ENCODE measurements around the gene BIN2.

Gene BIN2

GRCh38 chr12:51362307-51362706, 38.3 kb upstream of the BIN2 start:
- H3K9ac ChIP-seq (ENCODE audit: low read length): no peak overlapping the region
- H3K36me3 ChIP-seq (ENCODE audit: control insufficient read depth, insufficient read depth, low read length): peaks cover 60% of the 10 kb centered on the region
- H3K4me3 ChIP-seq (ENCODE audit: low read depth, low read length): no peak overlapping the region
- no peak overlapping the region for H3K27ac ChIP-seq (ENCODE audit: low read depth, low read length)
- no peaks in the 10 kb centered on the region for H3K4me1 ChIP-seq (ENCODE audit: control insufficient read depth, insufficient read depth, low read length)
- no peaks in the 10 kb centered on the region for H3K27me3 ChIP-seq (ENCODE audit: control insufficient read depth, insufficient read depth, low read length)
- no peaks in the 10 kb centered on the region for H3K9me3 ChIP-seq (ENCODE audit: control insufficient read depth, insufficient read depth, low read depth, low read length)

- Histone ChIP-seq H3K4me1 (ENCODE audit: control insufficient read depth, insufficient read depth, low read length) (no peaks in the 10 kb centered on the region), H3K4me3 (ENCODE audit: low read depth, low read length) (no peak overlapping the region), H3K27me3 (ENCODE audit: control insufficient read depth, insufficient read depth, low read length) (no peaks in the 10 kb centered on the region), H3K9ac (ENCODE audit: low read length) (no peak overlapping the region), H3K36me3 (ENCODE audit: control insufficient read depth, insufficient read depth, low read length) (peaks cover 68% of the 10 kb centered on the region), H3K9me3 (ENCODE audit: control insufficient read depth, insufficient read depth, low read depth, low read length) (no peaks in the 10 kb centered on the region), H3K27ac (ENCODE audit: low read depth, low read length) (no peak overlapping the region)
These were observed 37.4 kb upstream of the BIN2 start for GRCh38 chr12:51361161-51362016.

- H3K27me3 ChIP-seq (ENCODE audit: control insufficient read depth, insufficient read depth, low read length): no peaks in the 10 kb centered on the region
- H3K4me3 ChIP-seq (ENCODE audit: low read depth, low read length): no peak overlapping the region
- no peak overlapping the region for H3K27ac ChIP-seq (ENCODE audit: low read depth, low read length)
- H3K9me3 ChIP-seq (ENCODE audit: control insufficient read depth, insufficient read depth, low read depth, low read length): no peaks in the 10 kb centered on the region
- H3K9ac ChIP-seq (ENCODE audit: low read length): no peak overlapping the region
- no peaks in the 10 kb centered on the region for H3K4me1 ChIP-seq (ENCODE audit: control insufficient read depth, insufficient read depth, low read length)
- peaks cover 66% of the 10 kb centered on the region for H3K36me3 ChIP-seq (ENCODE audit: control insufficient read depth, insufficient read depth, low read length)
These were observed 36.3 kb upstream of the BIN2 start for GRCh38 chr12:51360315-51360714.

- Histone ChIP-seq H3K4me3 (ENCODE audit: low read depth, low read length) (no peak overlapping the region), H3K27ac (ENCODE audit: low read depth, low read length) (no peak overlapping the region), H3K36me3 (ENCODE audit: control insufficient read depth, insufficient read depth, low read length) (peaks cover 69% of the 10 kb centered on the region), H3K4me1 (ENCODE audit: control insufficient read depth, insufficient read depth, low read length) (no peaks in the 10 kb centered on the region), H3K9ac (ENCODE audit: low read length) (no peak overlapping the region), H3K27me3 (ENCODE audit: control insufficient read depth, insufficient read depth, low read length) (no peaks in the 10 kb centered on the region), H3K9me3 (ENCODE audit: control insufficient read depth, insufficient read depth, low read depth, low read length) (no peaks in the 10 kb centered on the region)
These were observed 35.9 kb upstream of the BIN2 start for GRCh38 chr12:51359851-51360250.

GRCh38 chr12:51358496-51358895, 34.5 kb upstream of the BIN2 start:
- Histone ChIP-seq H3K9me3 (ENCODE audit: control insufficient read depth, insufficient read depth, low read depth, low read length) (no peaks in the 10 kb centered on the region), H3K4me1 (ENCODE audit: control insufficient read depth, insufficient read depth, low read length) (no peaks in the 10 kb centered on the region), H3K4me3 (ENCODE audit: low read depth, low read length) (no peak overlapping the region), H3K9ac (ENCODE audit: low read length) (no peak overlapping the region), H3K36me3 (ENCODE audit: control insufficient read depth, insufficient read depth, low read length) (peaks cover 69% of the 10 kb centered on the region), H3K27ac (ENCODE audit: low read depth, low read length) (no peak overlapping the region), H3K27me3 (ENCODE audit: control insufficient read depth, insufficient read depth, low read length) (no peaks in the 10 kb centered on the region)

GRCh38 chr12:51357374-51358047, 33.5 kb upstream of the BIN2 start:
- Histone ChIP-seq H3K27me3 (ENCODE audit: control insufficient read depth, insufficient read depth, low read length) (no peaks in the 10 kb centered on the region), H3K36me3 (ENCODE audit: control insufficient read depth, insufficient read depth, low read length) (peaks cover 63% of the 10 kb centered on the region), H3K9ac (ENCODE audit: low read length) (no peak overlapping the region), H3K27ac (ENCODE audit: low read depth, low read length) (no peak overlapping the region), H3K9me3 (ENCODE audit: control insufficient read depth, insufficient read depth, low read depth, low read length) (no peaks in the 10 kb centered on the region), H3K4me1 (ENCODE audit: control insufficient read depth, insufficient read depth, low read length) (no peaks in the 10 kb centered on the region), H3K4me3 (ENCODE audit: low read depth, low read length) (no peak overlapping the region)

GRCh38 chr12:51351913-51352532, 28.0 kb upstream of the BIN2 start:
- Histone ChIP-seq H3K9ac (ENCODE audit: low read length) (no peak overlapping the region), H3K27ac (ENCODE audit: low read depth, low read length) (no peak overlapping the region), H3K4me3 (ENCODE audit: low read depth, low read length) (no peak overlapping the region), H3K36me3 (ENCODE audit: control insufficient read depth, insufficient read depth, low read length) (peaks cover 25% of the 10 kb centered on the region), H3K9me3 (ENCODE audit: control insufficient read depth, insufficient read depth, low read depth, low read length) (no peaks in the 10 kb centered on the region), H3K4me1 (ENCODE audit: control insufficient read depth, insufficient read depth, low read length) (peaks cover 10% of the 10 kb centered on the region), H3K27me3 (ENCODE audit: control insufficient read depth, insufficient read depth, low read length) (no peaks in the 10 kb centered on the region)

- Histone ChIP-seq H3K27me3 (ENCODE audit: control insufficient read depth, insufficient read depth, low read length) (no peaks in the 10 kb centered on the region), H3K27ac (ENCODE audit: low read depth, low read length) (no peak overlapping the region), H3K36me3 (ENCODE audit: control insufficient read depth, insufficient read depth, low read length) (peaks cover 3% of the 10 kb centered on the region; the same call in 1 of the 2 replicates), H3K9me3 (ENCODE audit: control insufficient read depth, insufficient read depth, low read depth, low read length) (no peaks in the 10 kb centered on the region), H3K4me3 (ENCODE audit: low read depth, low read length) (no peak overlapping the region), H3K4me1 (ENCODE audit: control insufficient read depth, insufficient read depth, low read length) (peaks cover 15% of the 10 kb centered on the region), H3K9ac (ENCODE audit: low read length) (no peak overlapping the region)
These were observed 25.1 kb upstream of the BIN2 start for GRCh38 chr12:51349026-51349425.

GRCh38 chr12:51348116-51348515, 24.1 kb upstream of the BIN2 start:
- no peaks in the 10 kb centered on the region for H3K9me3 ChIP-seq (ENCODE audit: control insufficient read depth, insufficient read depth, low read depth, low read length)
- no peaks in the 10 kb centered on the region for H3K27me3 ChIP-seq (ENCODE audit: control insufficient read depth, insufficient read depth, low read length)
- H3K4me1 ChIP-seq (ENCODE audit: control insufficient read depth, insufficient read depth, low read length): peaks cover 15% of the 10 kb centered on the region
- no peak overlapping the region for H3K4me3 ChIP-seq (ENCODE audit: low read depth, low read length)
- H3K9ac ChIP-seq (ENCODE audit: low read length): no peak overlapping the region
- no peaks in the 10 kb centered on the region for H3K36me3 ChIP-seq (ENCODE audit: control insufficient read depth, insufficient read depth, low read length)
- H3K27ac ChIP-seq (ENCODE audit: low read depth, low read length): no peak overlapping the region

GRCh38 chr12:51346581-51346980, 22.6 kb upstream of the BIN2 start, which contains the start of gene CELA1:
CELA1 (minus strand) TSS chr12:51346679; CDS start chr12:51346638, 41 bp downstream.
- H3K27ac ChIP-seq (ENCODE audit: low read depth, low read length): no peak within 1 kb of the TSS
- no peaks in the 10 kb centered on the region for H3K9me3 ChIP-seq (ENCODE audit: control insufficient read depth, insufficient read depth, low read depth, low read length)
- H3K36me3 ChIP-seq (ENCODE audit: control insufficient read depth, insufficient read depth, low read length): no peaks in the 10 kb centered on the region
- peaks cover 8% of the 10 kb centered on the region for H3K4me1 ChIP-seq (ENCODE audit: control insufficient read depth, insufficient read depth, low read length)
- H3K27me3 ChIP-seq (ENCODE audit: control insufficient read depth, insufficient read depth, low read length): no peaks in the 10 kb centered on the region
- H3K9ac ChIP-seq (ENCODE audit: low read length): no peak within 1 kb of the TSS
- no peak within 1 kb of the TSS for H3K4me3 ChIP-seq (ENCODE audit: low read depth, low read length)

GRCh38 chr12:51345681-51346080, 21.7 kb upstream of the BIN2 start:
- Histone ChIP-seq H3K9ac (ENCODE audit: low read length) (no peak overlapping the region), H3K4me1 (ENCODE audit: control insufficient read depth, insufficient read depth, low read length) (peaks cover 8% of the 10 kb centered on the region), H3K27ac (ENCODE audit: low read depth, low read length) (no peak overlapping the region), H3K36me3 (ENCODE audit: control insufficient read depth, insufficient read depth, low read length) (no peaks in the 10 kb centered on the region), H3K27me3 (ENCODE audit: control insufficient read depth, insufficient read depth, low read length) (no peaks in the 10 kb centered on the region), H3K9me3 (ENCODE audit: control insufficient read depth, insufficient read depth, low read depth, low read length) (no peaks in the 10 kb centered on the region), H3K4me3 (ENCODE audit: low read depth, low read length) (no peak overlapping the region)
